Inflammatory macrophage treated with lipopolysaccharide for 4 hours (primary cell): ENCODE results near the gene CCDC83.

ENCODE experiments used
- DNase-seq: peaks from one replicate; pipeline ENCODE4 v3.0.0-alpha.2; 2020

Gene CCDC83

GRCh38 chr11:85855341-85855656, at the start of gene CCDC83:
CCDC83 (plus strand) TSS chr11:85855383; CDS start chr11:85865124, 9,741 bp downstream.
- no peak for DNase-seq

DNA sequence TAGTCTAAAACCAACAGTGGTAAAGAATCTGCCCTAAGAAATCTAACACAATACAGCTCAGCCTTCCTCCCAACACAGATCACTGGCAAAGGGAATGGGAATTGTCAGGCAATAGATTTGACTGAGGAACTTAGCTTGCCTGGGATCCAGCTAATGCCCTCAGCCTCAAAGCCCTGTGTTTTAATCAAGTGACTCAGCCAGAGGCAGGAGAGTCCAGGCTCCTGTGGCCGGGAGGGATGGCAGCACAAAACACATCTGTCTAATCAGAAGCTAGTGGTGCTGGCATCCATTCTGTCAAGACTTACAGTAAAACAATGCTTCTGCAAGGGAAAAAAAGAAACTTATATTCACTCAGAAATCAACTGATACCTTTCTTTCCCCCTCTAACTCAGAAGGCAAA, 49.8 kb upstream of the CCDC83 start:
- no peak for DNase-seq

DNA sequence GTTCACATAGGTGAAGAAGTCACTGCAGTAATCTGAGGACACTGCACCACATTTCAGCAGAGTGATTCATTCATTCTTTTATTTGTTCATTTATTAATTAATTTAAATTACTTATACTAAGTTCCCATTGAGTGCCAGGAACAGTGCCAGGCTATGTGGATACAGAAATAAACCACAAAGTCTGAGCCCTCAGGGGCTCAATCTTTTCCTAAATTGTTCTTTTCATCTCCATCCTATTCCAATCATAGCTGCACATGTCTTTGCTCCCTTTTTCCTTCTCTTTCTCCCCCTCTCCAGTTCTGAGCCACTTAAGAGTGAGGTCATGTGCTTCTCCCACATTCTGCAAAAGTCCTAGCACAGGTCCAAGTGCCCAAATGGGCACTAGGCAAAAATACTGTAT, 49.2 kb upstream of the CCDC83 start:
- DNase-seq, result no peak

DNA sequence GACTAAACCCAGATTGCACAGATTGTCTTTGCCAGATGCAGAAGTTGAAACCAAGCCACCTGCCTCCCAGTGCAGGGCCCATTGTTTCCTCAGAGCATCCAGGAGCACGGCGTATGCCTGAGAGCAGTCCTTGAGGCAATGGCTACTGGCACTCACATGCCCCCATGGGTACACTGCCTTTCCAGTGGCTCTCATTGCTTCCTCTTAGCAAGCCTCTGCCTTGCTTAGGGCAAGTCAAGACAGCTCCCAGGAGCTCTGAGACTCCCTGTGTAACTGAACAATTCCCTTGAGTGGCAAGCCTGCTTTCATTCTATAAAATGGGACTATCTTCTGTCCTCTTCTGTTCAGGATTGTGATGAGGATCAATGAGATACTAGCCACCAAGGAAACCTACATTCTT, 48.3 kb upstream of the CCDC83 start:
- DNase-seq, result no peak

GRCh38 chr11:85809191-85809590, 46.0 kb upstream of the CCDC83 start:
- DNase-seq, result no peak

GRCh38 chr11:85809863-85810262, 45.3 kb upstream of the CCDC83 start:
- no peak for DNase-seq

- DNase-seq, result no peak
Measured at GRCh38 chr11:85810521-85810870, 44.7 kb upstream of the CCDC83 start.

- DNase-seq, result peak; percentile 56
Measured at GRCh38 chr11:85810871-85811611, 44.1 kb upstream of the CCDC83 start, which contains the start of gene SYTL2. SYTL2 (minus strand) TSS chr11:85811141; CDS start chr11:85757725, 53,416 bp downstream.

GRCh38 chr11:85811624-85812023, 43.6 kb upstream of the CCDC83 start:
- no peak for DNase-seq

DNA sequence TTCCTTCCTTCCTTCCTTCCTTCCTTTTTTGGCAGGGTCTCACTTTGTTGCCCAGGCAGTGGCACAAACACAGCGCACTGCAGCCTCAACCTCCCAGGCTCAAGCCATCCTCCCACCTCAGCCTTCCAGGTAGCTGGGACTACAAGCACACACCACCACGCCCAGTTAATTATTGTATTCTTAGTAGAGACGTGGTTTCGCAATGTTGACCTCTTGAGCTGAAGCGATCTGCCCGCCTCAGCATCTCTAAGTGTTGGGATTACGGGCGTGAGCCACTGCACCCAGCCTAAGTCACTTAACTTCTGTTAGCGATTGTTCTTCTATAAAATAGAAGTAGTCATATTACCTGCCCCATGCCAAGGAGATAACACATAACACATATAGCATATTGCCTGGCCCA, 41.5 kb upstream of the CCDC83 start:
- DNase-seq, result no peak

- DNase-seq, result no peak
Measured at GRCh38 chr11:85815186-85815931, 39.8 kb upstream of the CCDC83 start.

- no peak for DNase-seq
Measured at GRCh38 chr11:85819441-85819840, 35.7 kb upstream of the CCDC83 start.

DNA sequence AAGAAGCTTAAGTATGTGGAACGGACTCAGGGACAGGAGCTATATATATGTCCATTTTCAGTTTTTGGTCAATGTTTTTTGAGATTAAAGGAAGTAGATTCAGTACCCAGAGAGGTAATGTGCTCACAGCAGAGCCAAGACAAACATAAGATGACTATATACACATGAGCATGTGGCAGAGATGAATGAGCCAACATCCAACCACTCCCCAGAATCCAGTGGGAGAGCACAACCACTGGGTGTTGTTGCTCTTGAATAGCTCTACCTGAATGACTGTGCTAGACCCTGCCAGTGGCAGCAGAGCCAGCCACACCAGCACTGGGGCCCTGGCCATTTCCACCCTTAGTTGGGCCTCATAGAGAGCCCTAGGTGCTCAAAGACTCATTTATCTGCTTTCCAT, 33.5 kb upstream of the CCDC83 start:
- DNase-seq, result no peak

DNA sequence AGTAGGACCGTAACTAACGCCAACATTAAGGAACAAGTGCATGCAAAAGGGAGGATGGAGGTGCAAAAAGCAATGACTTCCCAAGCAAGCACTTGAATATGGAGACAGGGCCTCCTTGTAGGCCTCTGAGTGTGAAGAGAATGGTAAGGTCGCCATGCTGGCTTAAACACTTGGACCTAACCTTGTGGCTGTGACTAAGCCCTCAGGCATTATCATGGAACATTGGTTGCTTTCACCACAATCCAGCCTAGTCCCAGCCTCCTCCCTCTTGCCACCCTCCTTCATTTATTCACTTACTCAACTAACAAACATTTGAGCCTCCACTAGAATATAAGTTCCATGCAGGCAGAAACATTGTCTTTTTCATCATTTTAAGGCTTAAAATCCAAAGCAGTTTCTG, 32.4 kb upstream of the CCDC83 start:
- DNase-seq, result no peak

DNA sequence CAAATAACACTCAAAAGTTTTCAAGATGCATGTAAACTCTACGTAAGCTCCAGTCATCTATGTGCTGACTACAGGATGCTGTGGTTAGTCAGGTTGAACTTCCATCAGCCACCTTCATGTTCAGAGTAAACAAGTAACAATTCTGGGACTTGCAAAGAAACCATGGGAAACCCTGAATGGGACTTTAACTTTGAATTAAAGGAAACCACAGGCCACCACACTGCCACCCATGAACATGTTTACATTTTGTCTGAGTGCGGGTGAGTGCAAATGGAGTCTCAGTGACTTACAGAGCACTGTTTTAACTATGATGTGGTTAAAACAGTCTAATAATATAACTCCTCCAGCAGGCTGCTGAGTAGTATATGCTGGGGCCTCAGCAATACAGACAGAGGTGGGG, 31.4 kb upstream of the CCDC83 start:
- DNase-seq, result no peak

- DNase-seq, result no peak
Measured at GRCh38 chr11:85825616-85826015, 29.6 kb upstream of the CCDC83 start.

DNA sequence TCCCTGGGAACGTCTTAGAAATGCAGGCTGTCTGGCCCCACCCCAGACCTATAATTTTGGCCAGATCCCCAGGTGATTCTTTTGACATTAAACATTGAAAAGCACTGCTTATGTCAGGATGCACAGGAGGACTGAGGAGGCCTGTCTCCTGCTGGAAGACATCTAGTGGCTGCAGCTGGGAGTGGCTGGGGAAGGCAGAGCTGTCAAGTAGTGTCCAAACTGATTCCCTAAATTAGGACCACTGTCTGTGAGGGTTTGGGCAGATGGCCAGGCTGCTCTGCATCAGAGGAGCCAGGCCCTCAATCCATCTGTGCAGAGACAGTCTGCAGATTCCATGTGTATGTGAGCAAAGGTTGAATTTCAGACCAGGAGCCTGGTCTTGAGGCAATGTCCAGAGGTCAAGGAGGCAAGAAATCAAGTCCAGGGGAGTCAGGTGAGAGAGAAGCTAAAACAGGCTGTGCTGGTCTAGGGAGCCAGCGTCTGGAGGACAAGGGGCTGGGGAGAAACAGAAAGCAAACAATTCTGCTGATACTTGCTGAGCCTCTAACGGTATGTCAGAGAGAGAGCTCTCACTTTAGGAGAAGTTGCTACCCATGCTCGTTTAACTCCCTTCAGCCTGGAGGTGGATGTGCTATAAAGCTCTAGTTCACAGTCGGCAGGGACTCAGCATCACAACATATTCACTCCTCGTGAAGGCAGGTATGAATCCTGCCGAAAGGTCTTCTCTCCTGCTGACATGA, 28.9 kb upstream of the CCDC83 start:
- DNase-seq, result peak; percentile 5

DNA sequence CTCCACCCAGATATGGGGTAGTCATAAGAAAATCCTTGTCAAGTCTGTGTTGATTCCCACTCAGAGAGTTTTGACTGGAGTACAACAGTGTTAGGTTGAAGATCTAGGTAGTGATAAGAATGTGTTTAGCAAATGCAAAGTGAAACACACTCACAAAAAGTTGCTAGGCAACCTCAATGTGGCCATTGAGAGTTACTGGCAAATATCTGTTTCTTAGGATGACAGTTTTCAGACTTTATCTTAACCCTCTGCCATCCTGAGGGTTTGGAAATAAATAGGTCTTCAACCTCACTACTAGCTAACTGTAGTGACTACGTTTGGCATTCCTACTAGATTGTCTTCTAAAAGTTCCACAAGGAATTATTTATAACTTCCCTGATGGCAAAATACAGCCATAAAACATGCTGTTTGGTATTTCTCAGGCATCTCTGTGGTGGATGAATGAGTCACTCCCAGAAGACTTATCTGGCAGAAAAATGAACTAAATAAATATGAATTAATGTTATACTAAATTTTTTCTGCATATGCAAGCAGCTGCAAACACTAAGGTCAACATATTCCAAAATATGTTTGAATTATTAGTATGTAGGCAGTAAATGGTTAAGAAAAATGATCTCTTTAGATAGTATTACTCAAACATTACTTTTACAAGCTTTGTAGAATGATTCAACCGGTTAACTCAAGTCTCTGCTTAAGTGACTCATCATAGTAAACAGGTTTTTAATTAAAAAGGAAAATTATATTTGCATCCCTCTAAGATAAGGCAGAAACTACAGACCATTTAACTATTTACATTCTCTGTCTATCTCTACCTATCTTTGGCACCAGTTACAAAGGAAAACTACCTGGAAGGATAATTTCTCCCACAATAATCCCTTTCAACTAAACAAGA, 27.2 kb upstream of the CCDC83 start:
- DNase-seq, result no peak

- no peak for DNase-seq
Measured at GRCh38 chr11:85828640-85828978, 26.6 kb upstream of the CCDC83 start.

GRCh38 chr11:85829172-85829571, 26.0 kb upstream of the CCDC83 start:
- no peak for DNase-seq

- no peak for DNase-seq
Measured at GRCh38 chr11:85831050-85831449, 24.1 kb upstream of the CCDC83 start.

DNA sequence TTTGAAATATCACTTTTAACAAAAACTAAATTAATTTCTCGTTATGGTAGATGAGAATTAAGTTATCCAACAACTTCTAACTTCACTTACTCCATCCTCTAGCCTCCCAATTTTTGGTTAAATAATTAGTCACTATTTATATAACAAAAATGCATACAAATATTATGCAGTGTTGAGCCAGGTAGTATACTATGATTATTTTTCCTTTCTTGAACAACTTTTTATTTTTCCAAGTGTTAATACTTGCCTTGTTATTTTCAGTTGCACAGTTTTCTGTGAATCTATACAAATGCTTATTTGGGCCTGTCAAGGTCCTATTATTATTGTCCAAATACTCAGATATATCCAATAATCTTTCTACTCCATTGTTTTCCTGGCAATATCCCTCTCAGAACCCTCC, 19.9 kb upstream of the CCDC83 start:
- no peak for DNase-seq

- no peak for DNase-seq
Measured at GRCh38 chr11:85835729-85836128, 19.5 kb upstream of the CCDC83 start.
